GM10266 (cell line): Measurements from ENCODE around the gene AGAP3.
A peak's percentile ranks its signal among the peaks of the same experiment; 100 is the strongest.

ENCODE experiments used
- DNase-seq: peaks from one replicate; pipeline ENCODE4 v3.0.0; 2012; ENCODE audit errors: extremely low spot score
- CTCF ChIP-seq: IDR thresholded peaks from 2 replicates; pipeline ENCODE4 v1.5.1; 2012; ENCODE audit warnings: mild to moderate bottlenecking, low read depth; ENCODE audit not compliant: control insufficient read depth, insufficient read depth; ENCODE audit errors: missing control alignments

Gene AGAP3

GRCh38 chr7:151168787-151169162 lies 82.5 kb downstream of the AGAP3 start:
- DNase-seq, result no peak

GRCh38 chr7:151172273-151173141 lies 86.2 kb downstream of the AGAP3 start:
- peak; percentile 94 for DNase-seq
- TF ChIP-seq CTCF, result peak; percentile 100

More at GRCh38 chr7:151168787-151169162, 82.5 kb downstream of the AGAP3 start:
- TF ChIP-seq CTCF, result no peak

- no peak for TF ChIP-seq CTCF
- DNase-seq, result peak; percentile 25
Observed at GRCh38 chr7:151173386-151174245, 87.3 kb downstream of the AGAP3 start.

GRCh38 chr7:151174246-151175046 lies 88.2 kb downstream of the AGAP3 start:
- TF ChIP-seq CTCF, result no peak
- peak; percentile 20 for DNase-seq

- DNase-seq, result peak; percentile 13
- no peak for TF ChIP-seq CTCF
Observed at GRCh38 chr7:151175047-151175792, 88.9 kb downstream of the AGAP3 start.

GRCh38 chr7:151175793-151176311 lies 89.6 kb downstream of the AGAP3 start:
- DNase-seq, result peak; percentile 16
- TF ChIP-seq CTCF, result no peak
